Calu3 (cell line): ENCODE results near the gene ELL. TPM values are rescaled to one million over a fixed set of nuclear protein-coding genes. Genes with fewer than 3 reads are reported as not detected.

Experiments
- BruUV-seq: library from RNA; stranded (reverse); fragments of 400-500 nt; replicated peaks from 2 replicates; lab custom pipeline; 2021; lab: Mats Ljungman, UMichigan
- CTCF ChIA-PET: fragments of 300-600 bp; sonication (Branson Sonifier 250); formaldehyde crosslinking; loops from one replicate; lab custom pipeline; 2022; ENCODE audit warnings: antibody characterized with exemption; lab: Charles Lee
- DNase-seq: peaks from one replicate; pipeline ENCODE4 v3.0.0; 2022
- H3K27ac Mint-ChIP-seq: one replicate; pipeline ENCODE4 v1.8.0; 2022; ENCODE audit warnings: mixed read lengths; ENCODE audit not compliant: unreplicated experiment
- H3K27me3 Mint-ChIP-seq: one replicate; pipeline ENCODE4 v1.8.0; 2022; ENCODE audit warnings: mixed read lengths; ENCODE audit not compliant: unreplicated experiment
- H3K36me3 Mint-ChIP-seq: one replicate; pipeline ENCODE4 v1.8.0; 2022; ENCODE audit warnings: mild to moderate bottlenecking, moderate library complexity, mixed read lengths; ENCODE audit not compliant: insufficient read depth, unreplicated experiment
- H3K4me1 Mint-ChIP-seq: one replicate; pipeline ENCODE4 v1.8.0; 2022; ENCODE audit warnings: mild to moderate bottlenecking, low read depth, mixed read lengths; ENCODE audit not compliant: unreplicated experiment
- H3K4me3 Mint-ChIP-seq: one replicate; pipeline ENCODE4 v1.8.0; 2022; ENCODE audit warnings: mild to moderate bottlenecking, low read depth, moderate library complexity, mixed read lengths; ENCODE audit not compliant: unreplicated experiment
- H3K9me3 Mint-ChIP-seq: one replicate; pipeline ENCODE4 v1.8.0; 2022; ENCODE audit warnings: low read depth, mixed read lengths; ENCODE audit not compliant: unreplicated experiment
- CTCF ChIP-seq: fragments of 200-600 bp; IDR thresholded peaks from one replicate; pipeline ENCODE4 v1.8.0; 2022; ENCODE audit warnings: antibody characterized with exemption; ENCODE audit not compliant: unreplicated experiment
- intact Hi-C: fragments of 100-400 bp; cut with micrococcal nuclease; formaldehyde crosslinking; loops from one replicate; pipeline ENCODE4 v1.10.0; 2022; ENCODE audit not compliant: unreplicated experiment
- total RNA-seq: library from RNA; stranded (reverse); gene quantifications from 2 replicates; pipeline ENCODE4 v1.2.3, GENCODE V29; 2022

The ELL gene
- total RNA-seq, 1 experiment from 2014 or later: 11.0 TPM

GRCh38 chr19:18507021-18507726, 14.7 kb downstream of the ELL start:
- H3K9me3 Mint-ChIP-seq: no peaks in the 10 kb centered on the region
- H3K4me3 Mint-ChIP-seq: no peak overlapping the region
- no peak for DNase-seq
- peaks cover 40% of the 10 kb centered on the region for H3K4me1 Mint-ChIP-seq
- intact Hi-C loops: no loop called here
- no TSS peak for BruUV-seq
- CTCF ChIA-PET: no interaction called here
- H3K27me3 Mint-ChIP-seq: no peaks in the 10 kb centered on the region
- TF ChIP-seq CTCF: no peak
- H3K27ac Mint-ChIP-seq: no peak overlapping the region
- peaks cover 12% of the 10 kb centered on the region for H3K36me3 Mint-ChIP-seq

GRCh38 chr19:18506101-18506930, 15.6 kb downstream of the ELL start:
- H3K4me1 Mint-ChIP-seq: peaks cover 42% of the 10 kb centered on the region
- no peak overlapping the region for H3K27ac Mint-ChIP-seq
- no peak overlapping the region for H3K4me3 Mint-ChIP-seq
- DNase-seq: no peak
- CTCF ChIA-PET: no interaction called here
- intact Hi-C loops: no loop called here
- no peaks in the 10 kb centered on the region for H3K27me3 Mint-ChIP-seq
- no peak for TF ChIP-seq CTCF
- H3K36me3 Mint-ChIP-seq: peaks cover 12% of the 10 kb centered on the region
- H3K9me3 Mint-ChIP-seq: no peaks in the 10 kb centered on the region
- BruUV-seq: no TSS peak

- H3K27me3 Mint-ChIP-seq: no peaks in the 10 kb centered on the region
- TF ChIP-seq CTCF: no peak
- BruUV-seq: no TSS peak
- H3K4me3 Mint-ChIP-seq: peak overlapping the region; percentile 7
- H3K27ac Mint-ChIP-seq: no peak overlapping the region
- H3K9me3 Mint-ChIP-seq: no peaks in the 10 kb centered on the region
- no peak for DNase-seq
- peaks cover 42% of the 10 kb centered on the region for H3K4me1 Mint-ChIP-seq
- peaks cover 12% of the 10 kb centered on the region for H3K36me3 Mint-ChIP-seq
- intact Hi-C loops: no loop called here
- CTCF ChIA-PET: interaction anchor here (0.8 to 1.1 kb wide), 2 partner anchors 18 to 327 kb away, joined by 3 to 6 read pairs; partner anchors contain the start of gene UPF1
Observed at GRCh38 chr19:18504886-18505610, 16.8 kb downstream of the ELL start.
